Uterus (tissue), 4 donors: Measurements from ENCODE around the gene U2AF1L4. TPM values are rescaled to one million over a fixed set of nuclear protein-coding genes. Genes with fewer than 3 reads are reported as not detected.

ENCODE experiments used
- DNase-seq, 2 donors: peaks; one replicate each; pipeline ENCODE4 v3.0.0-alpha.2; 2019 to 2020
- H3K27ac ChIP-seq, 2 donors: fragments of 200-600 bp; sonication (generic); 1 replicate in 1 of 2; 2 replicates in 1 of 2; pipeline ENCODE4 v1.5.1; 2016 to 2018
- H3K27me3 ChIP-seq, 2 donors: fragments of 200-600 bp; sonication (generic); one replicate each; pipeline ENCODE4 v1.5.1; 2018 to 2019; ENCODE audit warnings: control low read depth in 1 of 2
- H3K36me3 ChIP-seq, 2 donors: fragments of 200-600 bp; sonication (generic); one replicate each; pipeline ENCODE4 v1.5.1; 2019; ENCODE audit warnings: control low read depth in 1 of 2
- H3K4me1 ChIP-seq, 2 donors: fragments of 200-600 bp; sonication (generic); one replicate each; pipeline ENCODE4 v1.5.1; 2018 to 2019; ENCODE audit warnings: control low read depth in 1 of 2
- H3K4me3 ChIP-seq, 2 donors: fragments of 200-600 bp; sonication (generic); 1 replicate in 1 of 2; 2 replicates in 1 of 2; pipeline ENCODE4 v1.5.1; 2018 to 2019; ENCODE audit warnings: mild to moderate bottlenecking in 1 of 2
- H3K9me3 ChIP-seq, 2 donors: fragments of 200-600 bp; sonication (generic); one replicate each; pipeline ENCODE4 v1.5.1; 2019; ENCODE audit warnings: control low read depth in 1 of 2
- POLR2A ChIP-seq, 2 donors: fragments of 450-650 bp; IDR thresholded peaks; one replicate each; pipeline ENCODE4 v1.6.1; 2016; ENCODE audit warnings: antibody characterized with exemption in 2 of 2, mild to moderate bottlenecking in 1 of 2, moderate library complexity in 1 of 2
- intact Hi-C: fragments of 100-400 bp; cut with DNase I; formaldehyde crosslinking; loops from one replicate; pipeline ENCODE4 v1.15.1; 2023; ENCODE audit warnings: low total_unique reads
- total RNA-seq, 4 donors: library from RNA; depleted of rRNA in 3 of 4; stranded (reverse); fragments of >200 nt in 3 of 4; gene quantifications; one replicate each; pipeline versions ENCODE4 v1.1.0 to v1.2.4, GENCODE V29; 2014 to 2023
- TF ChIP-seq, protein P1 (sequence below), 4 experiments: fragments of 200-600 bp in 2 of 4; fragments of 450-650 bp in 2 of 4; sonication (generic) in 2 of 4; IDR thresholded peaks; one replicate each; pipeline ENCODE4 v1.5.1; 2016 to 2019; ENCODE audit warnings: antibody characterized with exemption in 4 of 4, mild to moderate bottlenecking in 2 of 4, moderate library complexity in 1 of 4
- donor health status: DM: yes; HTN: yes; CAD: no.

The U2AF1L4 gene
- total RNA-seq, 4 donors from 2014 or later = 6.5 to 116 (median 19.5) TPM

DNA sequence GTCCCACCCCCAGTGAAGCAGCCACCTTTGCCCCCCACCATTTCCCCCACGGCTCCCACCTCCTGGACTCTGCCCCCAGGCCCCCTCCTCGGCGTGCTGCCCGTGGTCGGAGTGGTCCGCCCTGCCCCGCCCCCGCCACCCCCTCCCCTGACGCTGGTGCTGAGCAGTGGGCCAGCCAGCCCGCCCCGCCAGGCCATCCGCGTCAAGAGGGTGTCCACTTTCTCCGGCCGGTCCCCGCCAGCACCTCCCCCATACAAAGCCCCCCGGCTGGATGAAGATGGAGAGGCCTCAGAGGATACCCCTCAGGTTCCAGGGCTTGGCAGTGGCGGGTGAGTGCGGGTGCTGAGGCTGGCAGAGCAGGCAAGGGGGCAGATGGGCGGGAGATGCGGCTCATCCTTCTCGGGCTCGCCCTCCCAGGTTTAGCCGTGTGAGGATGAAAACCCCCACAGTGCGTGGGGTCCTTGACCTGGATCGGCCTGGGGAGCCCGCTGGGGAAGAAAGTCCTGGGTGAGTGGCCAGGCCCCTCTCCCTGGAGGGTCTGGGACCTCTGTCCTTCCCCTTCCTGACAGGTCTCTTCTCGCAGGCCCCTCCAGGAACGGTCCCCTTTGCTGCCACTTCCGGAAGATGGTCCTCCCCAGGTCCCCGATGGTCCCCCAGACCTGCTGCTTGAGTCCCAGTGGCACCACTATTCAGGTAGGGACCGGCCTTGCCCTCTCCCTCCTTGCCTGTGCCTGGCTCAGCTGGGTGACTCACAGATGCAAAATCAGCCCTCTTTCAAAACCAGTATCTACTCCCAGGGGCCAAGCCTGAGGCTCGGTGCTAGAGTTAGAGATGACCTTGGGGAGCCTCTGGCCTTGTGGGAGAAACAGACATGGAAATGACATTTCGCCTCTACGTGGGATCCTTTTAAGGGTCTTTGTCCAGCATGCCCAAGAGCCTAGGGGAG, 11.8 kb downstream of the U2AF1L4 start:
- Histone ChIP-seq H3K4me1 (no peaks in the 10 kb centered on the region), H3K4me3 (no peak overlapping the region), H3K9me3 (no peaks in the 10 kb centered on the region), H3K27ac (no peak overlapping the region), H3K36me3 (no peaks in the 10 kb centered on the region), H3K27me3 (no peaks in the 10 kb centered on the region)
- peak in 1 of 2 donors; percentile 18 for DNase-seq
- intact Hi-C loops = no loop called here
- TF ChIP-seq POLR2A (IDR thresholded peaks at IDR 0.05) = no peak
- TF ChIP-seq, protein P1, sequence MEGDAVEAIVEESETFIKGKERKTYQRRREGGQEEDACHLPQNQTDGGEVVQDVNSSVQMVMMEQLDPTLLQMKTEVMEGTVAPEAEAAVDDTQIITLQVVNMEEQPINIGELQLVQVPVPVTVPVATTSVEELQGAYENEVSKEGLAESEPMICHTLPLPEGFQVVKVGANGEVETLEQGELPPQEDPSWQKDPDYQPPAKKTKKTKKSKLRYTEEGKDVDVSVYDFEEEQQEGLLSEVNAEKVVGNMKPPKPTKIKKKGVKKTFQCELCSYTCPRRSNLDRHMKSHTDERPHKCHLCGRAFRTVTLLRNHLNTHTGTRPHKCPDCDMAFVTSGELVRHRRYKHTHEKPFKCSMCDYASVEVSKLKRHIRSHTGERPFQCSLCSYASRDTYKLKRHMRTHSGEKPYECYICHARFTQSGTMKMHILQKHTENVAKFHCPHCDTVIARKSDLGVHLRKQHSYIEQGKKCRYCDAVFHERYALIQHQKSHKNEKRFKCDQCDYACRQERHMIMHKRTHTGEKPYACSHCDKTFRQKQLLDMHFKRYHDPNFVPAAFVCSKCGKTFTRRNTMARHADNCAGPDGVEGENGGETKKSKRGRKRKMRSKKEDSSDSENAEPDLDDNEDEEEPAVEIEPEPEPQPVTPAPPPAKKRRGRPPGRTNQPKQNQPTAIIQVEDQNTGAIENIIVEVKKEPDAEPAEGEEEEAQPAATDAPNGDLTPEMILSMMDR (IDR thresholded peaks at IDR 0.05) = no peak

DNA sequence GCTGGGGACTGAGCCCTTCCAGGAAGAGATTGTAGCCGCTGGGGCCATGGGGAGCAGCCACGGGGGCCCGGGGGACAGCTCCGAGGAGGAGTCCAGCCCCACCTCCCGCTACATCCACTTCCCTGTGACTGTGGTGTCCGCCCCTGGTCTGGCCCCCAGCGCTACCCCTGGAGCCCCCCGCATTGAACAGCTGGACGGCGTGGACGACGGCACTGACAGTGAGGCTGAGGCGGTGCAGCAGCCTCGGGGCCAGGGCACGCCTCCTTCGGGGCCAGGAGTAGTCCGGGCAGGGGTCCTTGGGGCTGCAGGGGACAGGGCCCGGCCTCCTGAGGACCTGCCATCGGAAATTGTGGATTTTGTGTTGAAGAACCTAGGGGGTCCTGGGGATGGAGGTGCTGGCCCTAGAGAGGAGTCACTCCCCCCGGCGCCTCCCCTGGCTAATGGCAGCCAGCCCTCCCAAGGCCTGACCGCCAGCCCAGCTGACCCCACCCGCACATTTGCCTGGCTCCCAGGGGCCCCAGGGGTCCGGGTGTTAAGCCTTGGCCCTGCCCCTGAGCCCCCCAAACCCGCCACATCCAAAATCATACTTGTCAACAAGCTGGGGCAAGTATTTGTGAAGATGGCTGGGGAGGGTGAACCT, 12.6 kb downstream of the U2AF1L4 start:
- peak in 1 of 2 donors; percentile 18 for DNase-seq
- Histone ChIP-seq H3K4me3 (no peak overlapping the region), H3K4me1 (no peaks in the 10 kb centered on the region), H3K27ac (no peak overlapping the region), H3K36me3 (no peaks in the 10 kb centered on the region), H3K9me3 (no peaks in the 10 kb centered on the region), H3K27me3 (no peaks in the 10 kb centered on the region)
- intact Hi-C loops = no loop called here
- TF ChIP-seq, protein P1 (IDR thresholded peaks at IDR 0.05) = no peak
- no peak for TF ChIP-seq POLR2A (IDR thresholded peaks at IDR 0.05)

DNA sequence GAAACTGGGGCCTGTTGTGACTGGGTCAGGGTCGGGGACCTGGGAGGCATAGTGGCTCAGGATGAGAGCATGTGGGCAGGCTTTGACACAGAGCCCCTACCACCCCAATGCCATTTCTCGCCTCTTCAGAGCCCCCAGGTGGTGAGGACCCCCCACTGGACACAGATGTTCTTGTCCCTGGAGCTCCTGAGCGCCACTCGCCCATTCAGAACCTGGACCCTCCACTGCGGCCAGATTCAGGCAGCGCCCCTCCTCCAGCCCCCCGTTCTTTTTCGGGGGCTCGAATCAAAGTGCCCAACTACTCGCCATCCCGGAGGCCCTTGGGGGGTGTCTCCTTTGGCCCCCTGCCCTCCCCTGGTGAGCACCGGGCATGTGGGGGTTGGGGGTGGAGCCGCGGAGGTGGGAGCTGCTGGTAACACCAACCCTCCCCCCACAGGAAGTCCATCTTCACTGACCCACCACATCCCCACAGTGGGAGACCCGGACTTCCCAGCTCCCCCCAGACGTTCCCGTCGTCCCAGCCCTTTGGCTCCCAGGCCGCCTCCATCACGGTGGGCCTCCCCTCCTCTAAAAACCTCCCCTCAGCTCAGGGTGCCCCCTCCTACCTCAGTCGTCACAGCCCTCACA, 13.3 kb downstream of the U2AF1L4 start:
- intact Hi-C loops = no loop called here
- H3K27me3 ChIP-seq = no peaks in the 10 kb centered on the region
- H3K4me1 ChIP-seq = no peaks in the 10 kb centered on the region
- H3K9me3 ChIP-seq = no peaks in the 10 kb centered on the region
- no peak for TF ChIP-seq POLR2A (IDR thresholded peaks at IDR 0.05)
- TF ChIP-seq, protein P1 (IDR thresholded peaks at IDR 0.05) = no peak
- DNase-seq = peak in 1 of 2 donors; percentile 20
- H3K36me3 ChIP-seq = no peaks in the 10 kb centered on the region
- H3K27ac ChIP-seq = no peak overlapping the region
- H3K4me3 ChIP-seq = no peak overlapping the region

DNA sequence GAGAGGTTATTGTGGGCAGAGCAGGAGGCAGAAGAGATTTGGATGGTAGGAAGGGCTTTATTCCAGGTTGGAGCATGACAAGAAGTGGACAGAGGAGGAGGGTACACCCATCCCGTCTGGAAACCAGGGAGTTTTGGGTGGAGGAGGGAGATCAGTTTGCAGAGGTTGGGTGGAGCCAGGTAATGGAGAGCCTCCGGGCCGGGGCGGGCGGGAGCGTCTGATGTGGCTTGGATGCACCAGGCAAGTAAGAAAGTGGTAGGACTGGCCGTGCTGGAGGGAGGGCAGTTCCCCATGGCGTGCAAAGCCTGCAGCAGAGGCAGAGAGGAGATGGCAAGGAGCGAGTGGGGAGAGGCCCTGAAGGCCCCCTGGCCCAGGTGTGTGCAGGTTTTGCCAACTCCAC, 13.9 kb downstream of the U2AF1L4 start:
- Histone ChIP-seq H3K27ac (no peak overlapping the region), H3K4me3 (no peak overlapping the region), H3K27me3 (no peaks in the 10 kb centered on the region), H3K36me3 (no peaks in the 10 kb centered on the region), H3K4me1 (no peaks in the 10 kb centered on the region), H3K9me3 (no peaks in the 10 kb centered on the region)
- no peak for TF ChIP-seq POLR2A (IDR thresholded peaks at IDR 0.05)
- TF ChIP-seq, protein P1 (IDR thresholded peaks at IDR 0.05) = no peak
- intact Hi-C loops = no loop called here
- DNase-seq = no peak
